HCT116 (cell line): Measurements from ENCODE around the gene ZFYVE19. TPM values are rescaled to one million over a fixed set of nuclear protein-coding genes. Genes with fewer than 3 reads are reported as not detected.

Experiments
- ATAC-seq: fragments of 200-7000 bp; cut with Tn5 transposase; 2 replicates; pipeline ENCODE4 v1.9.1; 2020; ENCODE audit warnings: mild to moderate bottlenecking, moderate library complexity
- BruUV-seq: library from RNA; stranded (reverse); fragments of 400-500 nt; replicated peaks from 2 replicates; lab custom pipeline; 2021; lab: Mats Ljungman, UMichigan
- CTCF ChIA-PET: fragments of 300-600 bp; sonication (Branson Sonifier 250); formaldehyde crosslinking; loops from one replicate; lab custom pipeline; 2021; ENCODE audit warnings: antibody characterized with exemption; lab: Charles Lee
- POLR2A ChIA-PET: fragments of 300-600, 350-600 bp; sonication (Branson Sonifier 250); formaldehyde crosslinking; loops from one replicate; lab custom pipeline; 2021; ENCODE audit warnings: antibody characterized with exemption; lab: Charles Lee
- RAD21 ChIA-PET, 2 experiments: fragments of 300-600 bp; sonication (Branson Sonifier 250); formaldehyde crosslinking; loops; one replicate each; lab custom pipeline; 2023; ENCODE audit warnings: low total read pairs in 2 of 2; ENCODE audit not compliant: uncharacterized antibody in 2 of 2, unreplicated experiment in 2 of 2, low non-redundant PET in 1 of 2; lab: Charles Lee
- DNase-seq: peaks from one replicate; pipeline ENCODE4 v3.0.0-alpha.2; 2010; ENCODE audit warnings: low read depth, low spot score
- H2AFZ ChIP-seq: fragments of 200-600 bp; shearing (Covaris generic), sonication (generic); 2 replicates; pipeline ENCODE4 v1.6.1; 2017; ENCODE audit warnings: low read depth, mixed run types, mixed read lengths, antibody characterized with exemption, low read length; ENCODE audit not compliant: poor library complexity, severe bottlenecking
- H3K27ac ChIP-seq: 2 replicates; pipeline ENCODE4 v1.5.1; 2012; ENCODE audit warnings: low read depth, low read length
- H3K27me3 ChIP-seq: fragments of 200-600 bp; sonication (generic); 2 replicates; pipeline ENCODE4 v1.6.1; 2016; ENCODE audit warnings: mixed run types, low read length, mixed read lengths; ENCODE audit not compliant: insufficient read depth
- H3K36me3 ChIP-seq, 2 experiments: fragments of 200-500 bp in 1 of 2; fragments of 200-600 bp in 1 of 2; sonication (Bioruptor generic) in 1 of 2; sonication (generic) in 1 of 2; 2 replicates each; pipeline versions ENCODE4 v1.5.1 to v1.6.1; 2014 to 2016; ENCODE audit warnings: low read length in 2 of 2, inconsistent platforms in 1 of 2, mixed read lengths in 1 of 2, mixed run types in 1 of 2; ENCODE audit not compliant: insufficient read depth in 2 of 2, control insufficient read depth in 1 of 2
- H3K4me1 ChIP-seq, 2 experiments: fragments of 200-600 bp in 1 of 2; sonication (generic) in 1 of 2; 2 replicates each; pipeline versions ENCODE4 v1.5.1 to v1.6.1; 2012 to 2017; ENCODE audit warnings: low read length in 2 of 2, inconsistent platforms in 1 of 2, mild to moderate bottlenecking in 1 of 2, mixed read lengths in 1 of 2, mixed run types in 1 of 2, moderate library complexity in 1 of 2; ENCODE audit not compliant: insufficient read depth in 2 of 2, control insufficient read depth in 1 of 2
- H3K4me2 ChIP-seq: fragments of 200-600 bp; sonication (generic); 2 replicates; pipeline ENCODE4 v1.6.1; 2017; ENCODE audit warnings: mixed run types, low read length, mixed read lengths
- H3K4me3 ChIP-seq, 2 experiments: fragments of 200-600 bp in 1 of 2; sonication (generic) in 1 of 2; replicated peaks in 1 of 2; 2 replicates each; pipeline ENCODE4 v1.5.1; 2011 to 2016; ENCODE audit warnings: low read length in 2 of 2, control low read depth in 1 of 2, low read depth in 1 of 2, mild to moderate bottlenecking in 1 of 2, mixed read lengths in 1 of 2, mixed run types in 1 of 2
- H3K79me2 ChIP-seq: fragments of 200-600 bp; sonication (generic); 2 replicates; pipeline ENCODE4 v1.6.1; 2017; ENCODE audit warnings: mild to moderate bottlenecking, mixed run types, low read length, moderate library complexity, mixed read lengths; ENCODE audit not compliant: insufficient read depth
- H3K9ac ChIP-seq: fragments of 200-600 bp; sonication (generic); 2 replicates; pipeline ENCODE4 v1.6.1; 2016; ENCODE audit warnings: low read length, mixed read lengths
- H3K9me2 ChIP-seq: fragments of 200-600 bp; sonication (generic), shearing (Covaris generic); 2 replicates; pipeline ENCODE4 v1.6.1; 2017; ENCODE audit warnings: mixed run types, mild to moderate bottlenecking, moderate library complexity; ENCODE audit not compliant: insufficient read depth
- H3K9me3 ChIP-seq, 2 experiments: fragments of 200-500 bp in 1 of 2; fragments of 200-600 bp in 1 of 2; sonication (Bioruptor generic) in 1 of 2; sonication (generic) in 1 of 2; 2 replicates each; pipeline ENCODE4 v1.6.1; 2014 to 2017; ENCODE audit warnings: low read length in 2 of 2, mixed read lengths in 2 of 2, inconsistent platforms in 1 of 2, low read depth in 1 of 2, mild to moderate bottlenecking in 1 of 2, mixed run types in 1 of 2, moderate library complexity in 1 of 2; ENCODE audit not compliant: control insufficient read depth in 1 of 2, insufficient read depth in 1 of 2
- H4K20me1 ChIP-seq: fragments of 200-600 bp; sonication (generic), shearing (Covaris generic); 2 replicates; pipeline ENCODE4 v1.6.1; 2017; ENCODE audit warnings: mixed run types, mild to moderate bottlenecking, moderate library complexity; ENCODE audit not compliant: insufficient read depth
- CBX3 ChIP-seq: IDR thresholded peaks from 2 replicates; pipeline ENCODE4 v1.6.1; 2012; ENCODE audit warnings: low read depth
- CEBPB ChIP-seq: IDR thresholded peaks from 2 replicates; pipeline ENCODE4 v1.6.1; 2012; ENCODE audit warnings: low read depth
- EZH2 ChIP-seq: fragments of 200-600 bp; sonication (generic); IDR thresholded peaks from 2 replicates; pipeline ENCODE4 v1.6.1; 2017; ENCODE audit warnings: antibody characterized with exemption, mixed run types
- FOSL1 ChIP-seq: IDR thresholded peaks from 2 replicates; pipeline ENCODE4 v1.6.1; 2012; ENCODE audit warnings: low read depth
- JUND ChIP-seq: IDR thresholded peaks from 2 replicates; pipeline ENCODE4 v1.6.1; 2012
- POLR2A ChIP-seq: IDR thresholded peaks from 2 replicates; pipeline ENCODE4 v1.7.0; 2011; ENCODE audit warnings: borderline replicate concordance; ENCODE audit not compliant: insufficient read depth, insufficient read length; ENCODE audit errors: extremely low read depth
- POLR2AphosphoS5 ChIP-seq: IDR thresholded peaks from 2 replicates; pipeline ENCODE4 v1.6.1; 2011; ENCODE audit warnings: mild to moderate bottlenecking, low read depth, low read length, moderate library complexity
- RAD21 ChIP-seq: IDR thresholded peaks from 2 replicates; pipeline ENCODE4 v1.6.1; 2012; ENCODE audit warnings: low read depth, mild to moderate bottlenecking
- SIN3A ChIP-seq: IDR thresholded peaks from 2 replicates; pipeline ENCODE4 v1.6.1; 2012; ENCODE audit warnings: low read depth
- SP1 ChIP-seq: IDR thresholded peaks from 2 replicates; pipeline ENCODE4 v1.6.1; 2012; ENCODE audit warnings: low read depth
- SRF ChIP-seq: IDR thresholded peaks from 2 replicates; pipeline ENCODE4 v1.6.1; 2012; ENCODE audit warnings: low read depth
- YY1 ChIP-seq: IDR thresholded peaks from 2 replicates; pipeline ENCODE4 v1.6.1; 2011; ENCODE audit warnings: low read length, low read depth, moderate library complexity, mild to moderate bottlenecking; ENCODE audit not compliant: insufficient replicate concordance; ENCODE audit errors: extremely low read depth
- ZFX ChIP-seq: fragments of 450-650 bp; IDR thresholded peaks from 2 replicates; pipeline ENCODE4 v1.6.1; 2017
- ZNF274 ChIP-seq: fragments of 200-500 bp; sonication (Bioruptor generic); IDR thresholded peaks from 2 replicates; pipeline ENCODE4 v1.6.1; 2014; ENCODE audit warnings: mild to moderate bottlenecking, low read depth, low read length, inconsistent platforms
- intact Hi-C: fragments of 100-400 bp; cut with micrococcal nuclease; formaldehyde crosslinking; loops from 2 replicates; pipeline ENCODE4 v1.10.0; 2022
- total RNA-seq: library from RNA; stranded (reverse); gene quantifications from one replicate; pipeline ENCODE4 v1.2.1, GENCODE V29; 2021; ENCODE audit not compliant: unreplicated experiment
- TF ChIP-seq, protein P1 (sequence below): IDR thresholded peaks from 2 replicates; pipeline ENCODE4 v1.6.1; 2012
- TF ChIP-seq, protein P2 (sequence below): IDR thresholded peaks from 2 replicates; pipeline ENCODE4 v1.6.1; 2011; ENCODE audit warnings: mild to moderate bottlenecking, low read length, moderate library complexity; ENCODE audit not compliant: insufficient replicate concordance; ENCODE audit errors: extremely low read depth
- TF ChIP-seq, protein P3 (sequence below), 3 experiments: fragments of 200-600 bp in 1 of 3; sonication (generic) in 1 of 3; IDR thresholded peaks in 2 of 3; conservative IDR thresholded peaks in 1 of 3; 2 replicates each; pipeline ENCODE4 v1.5.1; 2012 to 2017; ENCODE audit warnings: low read depth in 2 of 3, low read length in 2 of 3, antibody characterized with exemption in 1 of 3, borderline replicate concordance in 1 of 3, control low read depth in 1 of 3, mild to moderate bottlenecking in 1 of 3, mixed read lengths in 1 of 3, mixed run types in 1 of 3, moderate library complexity in 1 of 3; ENCODE audit not compliant: insufficient read depth in 1 of 3
- TF ChIP-seq, protein P4 (sequence below): IDR thresholded peaks from 2 replicates; pipeline ENCODE4 v1.6.1; 2012

Gene ZFYVE19
- total RNA-seq, 1 experiment from 2014 or later, result 29.1 TPM

DNA sequence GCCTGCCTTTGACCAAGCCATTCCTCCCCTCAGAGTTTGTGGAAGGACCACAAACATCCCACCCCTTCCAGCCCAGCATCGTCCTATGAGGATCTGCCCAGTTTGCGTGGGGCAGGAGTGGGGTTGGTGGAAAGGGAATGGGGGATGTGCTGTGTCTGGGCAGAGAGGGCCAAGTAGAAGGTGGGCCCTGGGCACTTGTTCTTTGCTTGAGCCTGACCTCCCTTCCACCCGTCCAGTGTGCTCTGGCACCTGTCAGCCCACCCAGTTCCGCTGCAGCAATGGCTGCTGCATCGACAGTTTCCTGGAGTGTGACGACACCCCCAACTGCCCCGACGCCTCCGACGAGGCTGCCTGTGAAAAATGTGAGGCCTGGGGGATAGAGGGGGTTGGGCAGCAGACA, 47.3 kb downstream of the ZFYVE19 start:
- intact Hi-C loops, result no loop called here
- no peak overlapping the region for H3K4me3 ChIP-seq
- H3K36me3 ChIP-seq, result peaks cover 21 to 34% of the 10 kb centered on the region in 2 experiments
- no peak overlapping the region for H3K4me2 ChIP-seq
- H3K27me3 ChIP-seq, result no peaks in the 10 kb centered on the region
- no peak for TF ChIP-seq SP1
- TF ChIP-seq, protein P1, sequence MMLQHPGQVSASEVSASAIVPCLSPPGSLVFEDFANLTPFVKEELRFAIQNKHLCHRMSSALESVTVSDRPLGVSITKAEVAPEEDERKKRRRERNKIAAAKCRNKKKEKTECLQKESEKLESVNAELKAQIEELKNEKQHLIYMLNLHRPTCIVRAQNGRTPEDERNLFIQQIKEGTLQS, result no peak
- TF ChIP-seq, protein P2, sequence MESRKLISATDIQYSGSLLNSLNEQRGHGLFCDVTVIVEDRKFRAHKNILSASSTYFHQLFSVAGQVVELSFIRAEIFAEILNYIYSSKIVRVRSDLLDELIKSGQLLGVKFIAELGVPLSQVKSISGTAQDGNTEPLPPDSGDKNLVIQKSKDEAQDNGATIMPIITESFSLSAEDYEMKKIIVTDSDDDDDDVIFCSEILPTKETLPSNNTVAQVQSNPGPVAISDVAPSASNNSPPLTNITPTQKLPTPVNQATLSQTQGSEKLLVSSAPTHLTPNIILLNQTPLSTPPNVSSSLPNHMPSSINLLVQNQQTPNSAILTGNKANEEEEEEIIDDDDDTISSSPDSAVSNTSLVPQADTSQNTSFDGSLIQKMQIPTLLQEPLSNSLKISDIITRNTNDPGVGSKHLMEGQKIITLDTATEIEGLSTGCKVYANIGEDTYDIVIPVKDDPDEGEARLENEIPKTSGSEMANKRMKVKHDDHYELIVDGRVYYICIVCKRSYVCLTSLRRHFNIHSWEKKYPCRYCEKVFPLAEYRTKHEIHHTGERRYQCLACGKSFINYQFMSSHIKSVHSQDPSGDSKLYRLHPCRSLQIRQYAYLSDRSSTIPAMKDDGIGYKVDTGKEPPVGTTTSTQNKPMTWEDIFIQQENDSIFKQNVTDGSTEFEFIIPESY, result no peak
- no peak for TF ChIP-seq JUND
- no peak for TF ChIP-seq EZH2
- no peak for TF ChIP-seq SIN3A
- no peak for TF ChIP-seq CBX3
- TF ChIP-seq POLR2A, result no peak
- TF ChIP-seq FOSL1, result no peak
- no peak for TF ChIP-seq POLR2AphosphoS5
- no peak for TF ChIP-seq ZFX
- no peak for TF ChIP-seq ZNF274
- no peak for TF ChIP-seq RAD21
- no peak for TF ChIP-seq CEBPB
- no peak for TF ChIP-seq YY1
- TF ChIP-seq, protein P3, sequence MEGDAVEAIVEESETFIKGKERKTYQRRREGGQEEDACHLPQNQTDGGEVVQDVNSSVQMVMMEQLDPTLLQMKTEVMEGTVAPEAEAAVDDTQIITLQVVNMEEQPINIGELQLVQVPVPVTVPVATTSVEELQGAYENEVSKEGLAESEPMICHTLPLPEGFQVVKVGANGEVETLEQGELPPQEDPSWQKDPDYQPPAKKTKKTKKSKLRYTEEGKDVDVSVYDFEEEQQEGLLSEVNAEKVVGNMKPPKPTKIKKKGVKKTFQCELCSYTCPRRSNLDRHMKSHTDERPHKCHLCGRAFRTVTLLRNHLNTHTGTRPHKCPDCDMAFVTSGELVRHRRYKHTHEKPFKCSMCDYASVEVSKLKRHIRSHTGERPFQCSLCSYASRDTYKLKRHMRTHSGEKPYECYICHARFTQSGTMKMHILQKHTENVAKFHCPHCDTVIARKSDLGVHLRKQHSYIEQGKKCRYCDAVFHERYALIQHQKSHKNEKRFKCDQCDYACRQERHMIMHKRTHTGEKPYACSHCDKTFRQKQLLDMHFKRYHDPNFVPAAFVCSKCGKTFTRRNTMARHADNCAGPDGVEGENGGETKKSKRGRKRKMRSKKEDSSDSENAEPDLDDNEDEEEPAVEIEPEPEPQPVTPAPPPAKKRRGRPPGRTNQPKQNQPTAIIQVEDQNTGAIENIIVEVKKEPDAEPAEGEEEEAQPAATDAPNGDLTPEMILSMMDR (IDR thresholded peaks at IDR 0.05 in 2 of 3, conservative IDR thresholded peaks at IDR 0.05 in 1 of 3; ENCODE audit: borderline replicate concordance in 1 of 3, insufficient read depth in 1 of 3, low read depth in 2 of 3, low read length in 2 of 3), result no peak
- TF ChIP-seq, protein P4, sequence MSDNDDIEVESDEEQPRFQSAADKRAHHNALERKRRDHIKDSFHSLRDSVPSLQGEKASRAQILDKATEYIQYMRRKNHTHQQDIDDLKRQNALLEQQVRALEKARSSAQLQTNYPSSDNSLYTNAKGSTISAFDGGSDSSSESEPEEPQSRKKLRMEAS, result no peak
- TF ChIP-seq SRF, result no peak
- TF ChIP-seq, all 23 proteins: peak for 0
- DNase-seq (no peak), ATAC-seq (no peak)
- Histone ChIP-seq H3K9ac (no peak overlapping the region), H2AFZ (no peak overlapping the region), H3K79me2 (peaks cover 25% of the 10 kb centered on the region), H3K9me2 (no peaks in the 10 kb centered on the region), H3K4me1 (peaks cover 9 to 15% of the 10 kb centered on the region in 2 experiments), H3K9me3 (no peaks in the 10 kb centered on the region), H4K20me1 (no peaks in the 10 kb centered on the region), H3K27ac (no peak overlapping the region)
- ChIA-PET RAD21 (no interaction called here), POLR2A (no interaction called here), CTCF (interaction anchor here (6.2 kb wide), 1 partner anchor 42 kb away, joined by 166 read pairs; the partner anchor contains the start of gene VPS18)
- BruUV-seq, result no TSS peak
